Measurements from ENCODE around the gene RSF1.

GRCh38 chr11:77690649-77691048 lies 129.9 kb downstream of the RSF1 start:
- no peak for TF ChIP-seq POLR2A (IDR thresholded peaks at IDR 0.05)
- TF ChIP-seq, protein P1, sequence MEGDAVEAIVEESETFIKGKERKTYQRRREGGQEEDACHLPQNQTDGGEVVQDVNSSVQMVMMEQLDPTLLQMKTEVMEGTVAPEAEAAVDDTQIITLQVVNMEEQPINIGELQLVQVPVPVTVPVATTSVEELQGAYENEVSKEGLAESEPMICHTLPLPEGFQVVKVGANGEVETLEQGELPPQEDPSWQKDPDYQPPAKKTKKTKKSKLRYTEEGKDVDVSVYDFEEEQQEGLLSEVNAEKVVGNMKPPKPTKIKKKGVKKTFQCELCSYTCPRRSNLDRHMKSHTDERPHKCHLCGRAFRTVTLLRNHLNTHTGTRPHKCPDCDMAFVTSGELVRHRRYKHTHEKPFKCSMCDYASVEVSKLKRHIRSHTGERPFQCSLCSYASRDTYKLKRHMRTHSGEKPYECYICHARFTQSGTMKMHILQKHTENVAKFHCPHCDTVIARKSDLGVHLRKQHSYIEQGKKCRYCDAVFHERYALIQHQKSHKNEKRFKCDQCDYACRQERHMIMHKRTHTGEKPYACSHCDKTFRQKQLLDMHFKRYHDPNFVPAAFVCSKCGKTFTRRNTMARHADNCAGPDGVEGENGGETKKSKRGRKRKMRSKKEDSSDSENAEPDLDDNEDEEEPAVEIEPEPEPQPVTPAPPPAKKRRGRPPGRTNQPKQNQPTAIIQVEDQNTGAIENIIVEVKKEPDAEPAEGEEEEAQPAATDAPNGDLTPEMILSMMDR (IDR thresholded peaks at IDR 0.05), result no peak
